OCI-LY3 (cell line): ENCODE data around the gene SPINK4.

Experiments used
- EZH2phosphoT487 ChIP-seq: fragments of 200-600 bp; shearing (Covaris generic); IDR thresholded peaks from 2 replicates; pipeline ENCODE4 v1.6.1; 2018; ENCODE audit warnings: antibody characterized with exemption, mixed run types, low read depth
- TF ChIP-seq, protein P1 (sequence below): fragments of 200-600, 300-600 bp; sonication (generic); IDR thresholded peaks from 2 replicates; pipeline ENCODE4 v1.5.1; 2014; ENCODE audit warnings: antibody characterized with exemption, low read length, low read depth

DNA sequence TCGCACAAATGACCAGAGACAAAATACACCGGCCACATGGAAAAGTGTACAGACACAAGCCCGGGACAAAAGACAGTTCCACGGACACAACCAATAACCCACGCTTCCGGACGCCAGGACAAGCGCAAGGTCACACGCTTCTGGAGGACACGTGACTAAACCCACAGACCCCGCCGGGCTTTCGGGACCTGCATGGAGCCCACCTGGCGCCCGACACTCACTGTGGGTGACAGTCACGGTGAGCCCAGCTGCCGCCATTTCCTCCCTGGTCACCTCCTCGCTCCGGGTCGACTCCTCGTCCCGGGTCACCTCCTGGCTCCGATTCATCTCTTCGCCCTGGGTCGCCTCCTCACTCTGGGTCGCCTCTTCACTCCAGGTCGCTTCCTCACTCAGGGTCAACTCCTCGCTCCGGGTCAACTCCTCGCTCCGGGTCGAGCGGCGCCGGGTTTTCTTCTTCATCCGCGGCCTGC, 24.1 kb downstream of the SPINK4 start:
- TF ChIP-seq, protein P1, sequence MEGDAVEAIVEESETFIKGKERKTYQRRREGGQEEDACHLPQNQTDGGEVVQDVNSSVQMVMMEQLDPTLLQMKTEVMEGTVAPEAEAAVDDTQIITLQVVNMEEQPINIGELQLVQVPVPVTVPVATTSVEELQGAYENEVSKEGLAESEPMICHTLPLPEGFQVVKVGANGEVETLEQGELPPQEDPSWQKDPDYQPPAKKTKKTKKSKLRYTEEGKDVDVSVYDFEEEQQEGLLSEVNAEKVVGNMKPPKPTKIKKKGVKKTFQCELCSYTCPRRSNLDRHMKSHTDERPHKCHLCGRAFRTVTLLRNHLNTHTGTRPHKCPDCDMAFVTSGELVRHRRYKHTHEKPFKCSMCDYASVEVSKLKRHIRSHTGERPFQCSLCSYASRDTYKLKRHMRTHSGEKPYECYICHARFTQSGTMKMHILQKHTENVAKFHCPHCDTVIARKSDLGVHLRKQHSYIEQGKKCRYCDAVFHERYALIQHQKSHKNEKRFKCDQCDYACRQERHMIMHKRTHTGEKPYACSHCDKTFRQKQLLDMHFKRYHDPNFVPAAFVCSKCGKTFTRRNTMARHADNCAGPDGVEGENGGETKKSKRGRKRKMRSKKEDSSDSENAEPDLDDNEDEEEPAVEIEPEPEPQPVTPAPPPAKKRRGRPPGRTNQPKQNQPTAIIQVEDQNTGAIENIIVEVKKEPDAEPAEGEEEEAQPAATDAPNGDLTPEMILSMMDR = no peak
- no peak for TF ChIP-seq EZH2phosphoT487
